ENCODE data around the gene THAP5.

The THAP5 gene

GRCh38 chr7:108528183-108528712, 41.3 kb downstream of the THAP5 start:
- DNase-seq, result no peak

GRCh38 chr7:108526768-108527017, 42.8 kb downstream of the THAP5 start:
- no peak for DNase-seq

- DNase-seq, result peak; percentile 99 to 100
Measured at GRCh38 chr7:108525985-108526767, 43.3 kb downstream of the THAP5 start, which contains the start of gene PNPLA8. TSS of gene PNPLA8 (minus strand) at chr7:108526135. CDS start at chr7:108515491, 10,644 bp downstream.

GRCh38 chr7:108525327-108525984, 44.0 kb downstream of the THAP5 start:
- peak; percentile 75 to 83 for DNase-seq

- DNase-seq, result no peak
Measured at GRCh38 chr7:108522780-108523179, 46.7 kb downstream of the THAP5 start.

GRCh38 chr7:108517951-108518350, 51.6 kb downstream of the THAP5 start:
- no peak for DNase-seq

GRCh38 chr7:108515630-108516029, 53.9 kb downstream of the THAP5 start:
- DNase-seq, result no peak

GRCh38 chr7:108515013-108515412, 54.5 kb downstream of the THAP5 start:
- no peak for DNase-seq
